K562 (cell line): Measurements from ENCODE around the gene CEMP1. TPM values are rescaled to one million over a fixed set of nuclear protein-coding genes. Genes with fewer than 3 reads are reported as not detected.
A peak's percentile ranks its signal among the peaks of the same experiment; 100 is the strongest.

Source experiments
- ATF1 ChIP-seq, 2 experiments: fragments of 450-650 bp in 1 of 2; IDR thresholded peaks; 2 replicates each; pipeline ENCODE4 v1.6.1; 2016; ENCODE audit warnings: missing compliant biosample characterization in 1 of 2, missing genetic modification characterization in 1 of 2
- BCL6 ChIP-seq: fragments of 250-450 bp; sonication (Bioruptor Pico); IDR thresholded peaks from 2 replicates; pipeline ENCODE4 v1.4.0; 2020
- CC2D1A ChIP-seq: fragments of 450-650 bp; IDR thresholded peaks from 2 replicates; pipeline ENCODE4 v1.6.1; 2017; ENCODE audit warnings: mild to moderate bottlenecking
- CHCHD3 ChIP-seq: fragments of 250-450 bp; sonication (Bioruptor Pico); IDR thresholded peaks from 2 replicates; pipeline ENCODE4 v2.1.2; 2022; ENCODE audit warnings: mild to moderate bottlenecking
- CTCFL ChIP-seq: IDR thresholded peaks from 2 replicates; pipeline ENCODE4 v1.6.1; 2011; ENCODE audit warnings: borderline replicate concordance, low read depth, mild to moderate bottlenecking, moderate library complexity, low read length; ENCODE audit not compliant: insufficient read depth, poor library complexity, severe bottlenecking
- DMBX1 ChIP-seq: fragments of 250-450 bp; sonication (Bioruptor Pico); IDR thresholded peaks from 2 replicates; pipeline ENCODE4 v1.8.0; 2022; ENCODE audit warnings: inconsistent platforms, mild to moderate bottlenecking, moderate library complexity, borderline replicate concordance
- ETS2 ChIP-seq: IDR thresholded peaks from 2 replicates; pipeline ENCODE4 v1.6.1; 2016; ENCODE audit warnings: borderline replicate concordance, missing genetic modification characterization, mild to moderate bottlenecking, moderate library complexity, missing compliant biosample characterization; ENCODE audit not compliant: poor library complexity, severe bottlenecking
- FOSL1 ChIP-seq: fragments of 200-800 bp; sonication (Bioruptor generic); conservative IDR thresholded peaks from 2 replicates; pipeline ENCODE4 v1.6.1; 2016; ENCODE audit warnings: missing genetic modification characterization, missing compliant biosample characterization
- GMEB1 ChIP-seq: fragments of 250-450 bp; sonication (Bioruptor Pico); IDR thresholded peaks from 2 replicates; pipeline ENCODE4 v1.4.0; 2020; ENCODE audit warnings: mild to moderate bottlenecking
- NFRKB ChIP-seq: fragments of 450-650 bp; IDR thresholded peaks from 2 replicates; pipeline ENCODE4 v1.6.1; 2016; ENCODE audit warnings: low read depth
- PATZ1 ChIP-seq: fragments of 250-450 bp; sonication (Bioruptor Pico); IDR thresholded peaks from 2 replicates; pipeline ENCODE4 v1.5.0; 2020; ENCODE audit warnings: mild to moderate bottlenecking, borderline replicate concordance
- PTRF ChIP-seq: fragments of 450-650 bp; IDR thresholded peaks from 2 replicates; pipeline ENCODE4 v1.6.1; 2016; ENCODE audit warnings: mild to moderate bottlenecking, missing genetic modification characterization, missing compliant biosample characterization
- RAD21 ChIP-seq, 2 experiments: fragments of 250-450 bp in 1 of 2; fragments of 450-650 bp in 1 of 2; sonication (Bioruptor Pico) in 1 of 2; formaldehyde crosslinking in 1 of 2; IDR thresholded peaks in 1 of 2; conservative IDR thresholded peaks in 1 of 2; 2 replicates each; pipeline versions ENCODE4 v1.4.0 to v1.8.0; 2020 to 2022; ENCODE audit warnings: mild to moderate bottlenecking in 2 of 2, moderate library complexity in 1 of 2
- TGIF2 ChIP-seq: sonication (generic); formaldehyde crosslinking; IDR thresholded peaks from 2 replicates; pipeline ENCODE4 v1.8.1; 2022; ENCODE audit warnings: mild to moderate bottlenecking, missing genetic modification reagents, moderate library complexity
- ZNF316 ChIP-seq: fragments of 450-650 bp; IDR thresholded peaks from 2 replicates; pipeline ENCODE4 v1.6.1; 2016
- ZNF507 ChIP-seq: conservative IDR thresholded peaks from 2 replicates; pipeline ENCODE4 v1.6.1; 2017; ENCODE audit warnings: missing genetic modification characterization, missing compliant biosample characterization
- ZNF785 ChIP-seq: fragments of 250-450 bp; sonication (Bioruptor Pico); IDR thresholded peaks from 2 replicates; pipeline ENCODE4 v1.4.0; 2020; ENCODE audit warnings: mild to moderate bottlenecking
- polyA plus RNA-seq, 8 experiments: library from polyadenylated mRNA; depleted of rRNA in 4 of 8; stranded (reverse) in 5 of 8; unstranded in 3 of 8; fragments of >200 nt; fragmentation: Nextera tagmentation in 2 of 8; fragmentation: Illumina TruSeq in 1 of 8; extraction: Ambion mirVana in 2 of 8; extraction: Trizol in 1 of 8; gene quantifications; 2 replicates each; pipeline versions ENCODE4 v1.2.1 to v1.2.3, GENCODE V29; 2011 to 2014; ENCODE audit warnings: inconsistent platforms in 1 of 8, missing spikeins in 1 of 8
- total RNA-seq, 7 experiments: library from RNA; depleted of rRNA in 6 of 7; stranded (reverse); fragments of >200 nt in 6 of 7; fragmentation: Illumina TruSeq in 2 of 7; extraction: Trizol in 2 of 7; gene quantifications; 2 replicates each; pipeline versions ENCODE4 v1.2.1 to v1.2.3, GENCODE V29; 2011 to 2021; ENCODE audit warnings: low replicate concordance in 1 of 7

The CEMP1 gene
- total and polyA plus RNA-seq, 9 of the 15 experiments (the other 6 are each of a cell fraction or from before 2014, with no cell fraction given) = 0.05 to 0.45 TPM; not detected in 7

- TF ChIP-seq CTCFL (peak; percentile 81), ZNF507 (tag) (no peak), PATZ1 (CRISPR knock-in tag) (no peak), TGIF2 (CRISPR knock-in tag) (no peak), CHCHD3 (CRISPR knock-in tag) (no peak), ZNF316 (no peak), RAD21 (CRISPR knock-in tag; conservative IDR thresholded peaks at IDR 0.05 in 1 of 2, IDR thresholded peaks at IDR 0.05 in 1 of 2) (peak; percentile 91 to 93), GMEB1 (CRISPR knock-in tag) (no peak), NFRKB (no peak), CC2D1A (peak; percentile 58; the same call in 1 of the 2 replicates), DMBX1 (CRISPR knock-in tag) (no peak), FOSL1 (tag) (no peak), BCL6 (CRISPR knock-in tag) (no peak), ETS2 (tag) (no peak), ZNF785 (CRISPR knock-in tag) (no peak), PTRF (tag) (no peak), ATF1 (CRISPR knock-in tag; IDR thresholded peaks at IDR 0.05) (no peak), ATF1 (tag; IDR thresholded peaks at IDR 0.05) (peak; percentile 46)
Observed at GRCh38 chr16:2500918-2501750, 30.1 kb downstream of the CEMP1 start (continued).
